K562 (cell line): ENCODE data around the gene ING4. TPM values are rescaled to one million over a fixed set of nuclear protein-coding genes. Genes with fewer than 3 reads are reported as not detected.
A peak's percentile ranks its signal among the peaks of the same experiment; 100 is the strongest.

ENCODE experiments used
- C11orf30 ChIP-seq: fragments of 450-650 bp; IDR thresholded peaks from 2 replicates; pipeline ENCODE4 v1.6.1; 2016; ENCODE audit warnings: low read depth, mild to moderate bottlenecking
- CBFA2T2 ChIP-seq: fragments of 450-650 bp; conservative IDR thresholded peaks from 2 replicates; pipeline ENCODE4 v1.6.1; 2017; ENCODE audit warnings: mild to moderate bottlenecking
- CBX5 ChIP-seq: IDR thresholded peaks from 2 replicates; pipeline ENCODE4 v1.6.1; 2014; ENCODE audit warnings: low read depth, borderline replicate concordance
- CHD4 ChIP-seq: fragments of 200-600 bp; sonication (generic); IDR thresholded peaks from 3 replicates; pipeline ENCODE4 v1.6.1; 2012; ENCODE audit warnings: low read depth, mild to moderate bottlenecking, mixed read lengths, low read length, inconsistent platforms; ENCODE audit not compliant: insufficient read depth, insufficient replicate concordance, poor library complexity, severe bottlenecking
- DIDO1 ChIP-seq: fragments of 450-650 bp; IDR thresholded peaks from 2 replicates; pipeline ENCODE4 v1.6.1; 2016; ENCODE audit warnings: low read depth, missing biosample characterization, missing genetic modification characterization
- EHMT2 ChIP-seq: fragments of 450-650 bp; IDR thresholded peaks from 2 replicates; pipeline ENCODE4 v1.6.1; 2018; ENCODE audit warnings: antibody characterized with exemption
- EZH2 ChIP-seq: IDR thresholded peaks from 2 replicates; pipeline ENCODE4 v1.6.1; 2012; ENCODE audit warnings: low read depth, mild to moderate bottlenecking, inconsistent platforms, low read length, borderline replicate concordance
- FOSL1 ChIP-seq: fragments of 200-800 bp; sonication (Bioruptor generic); conservative IDR thresholded peaks from 2 replicates; pipeline ENCODE4 v1.6.1; 2016; ENCODE audit warnings: missing genetic modification characterization, missing compliant biosample characterization
- FOXM1 ChIP-seq, 2 experiments: fragments of 450-650 bp in 1 of 2; sonication (generic) in 1 of 2; formaldehyde crosslinking in 1 of 2; IDR thresholded peaks; 2 replicates each; pipeline versions ENCODE4 v1.6.1 to v1.9.0; 2017 to 2022; ENCODE audit warnings: low read depth in 2 of 2, mild to moderate bottlenecking in 2 of 2, missing genetic modification reagents in 1 of 2, moderate library complexity in 1 of 2
- HNRNPUL1 ChIP-seq: fragments of 200-400 bp; formaldehyde crosslinking; IDR thresholded peaks from 2 replicates; pipeline ENCODE4 v1.6.1; 2017; ENCODE audit warnings: low read length
- KLF6 ChIP-seq: fragments of 250-450 bp; sonication (Bioruptor Pico); IDR thresholded peaks from 2 replicates; pipeline ENCODE4 v1.4.0; 2020; ENCODE audit warnings: mild to moderate bottlenecking, moderate library complexity, borderline replicate concordance
- MXI1 ChIP-seq: IDR thresholded peaks from 2 replicates; pipeline ENCODE4 v1.6.1; 2011; ENCODE audit warnings: low read depth, mild to moderate bottlenecking, improper control_type of control experiment, low read length
- NFIC ChIP-seq: fragments of 450-650 bp; IDR thresholded peaks from 2 replicates; pipeline ENCODE4 v1.6.1; 2017; ENCODE audit warnings: mild to moderate bottlenecking, inconsistent platforms
- NR3C1 ChIP-seq: sonication (generic); formaldehyde crosslinking; IDR thresholded peaks from 2 replicates; pipeline ENCODE4 v1.8.1; 2022; ENCODE audit warnings: missing genetic modification reagents
- NR4A1 ChIP-seq, 2 experiments: fragments of 250-450 bp in 1 of 2; fragments of 450-650 bp in 1 of 2; sonication (Bioruptor Pico) in 1 of 2; IDR thresholded peaks; 2 replicates each; pipeline versions ENCODE4 v1.4.0 to v1.6.1; 2016 to 2020; ENCODE audit warnings: mild to moderate bottlenecking in 2 of 2, missing compliant biosample characterization in 1 of 2, missing genetic modification characterization in 1 of 2, moderate library complexity in 1 of 2
- SIRT6 ChIP-seq: IDR thresholded peaks from one replicate; pipeline ENCODE4 v1.6.1; 2012; ENCODE audit warnings: low read depth, mild to moderate bottlenecking, control low read depth, inconsistent platforms, low read length, moderate library complexity
- SMAD1 ChIP-seq: fragments of 150-350 bp; IDR thresholded peaks from 2 replicates; pipeline ENCODE4 v1.6.1; 2014; ENCODE audit warnings: low read length, low read depth; ENCODE audit not compliant: partially characterized antibody
- SMAD2 ChIP-seq: fragments of 150-350 bp; IDR thresholded peaks from 2 replicates; pipeline ENCODE4 v1.6.1; 2014; ENCODE audit warnings: low read depth, mild to moderate bottlenecking, low read length
- SNRNP70 ChIP-seq: fragments of 200-400 bp; formaldehyde crosslinking; optimal IDR thresholded peaks from 2 replicates; pipeline ENCODE3; 2017; ENCODE audit warnings: low read depth, low read length
- SRSF7 ChIP-seq: fragments of 200-400 bp; formaldehyde crosslinking; optimal IDR thresholded peaks from 2 replicates; pipeline ENCODE3; 2017; ENCODE audit warnings: mild to moderate bottlenecking, low read depth, low read length
- THRA ChIP-seq: fragments of 450-650 bp; IDR thresholded peaks from 2 replicates; pipeline ENCODE4 v1.6.1; 2017; ENCODE audit warnings: mild to moderate bottlenecking, moderate library complexity
- ZC3H4 ChIP-seq: sonication (generic); formaldehyde crosslinking; IDR thresholded peaks from 2 replicates; pipeline ENCODE4 v1.9.0; 2021; ENCODE audit warnings: missing genetic modification reagents, borderline replicate concordance
- ZNF408 ChIP-seq: fragments of 250-450 bp; sonication (Bioruptor Pico); IDR thresholded peaks from 2 replicates; pipeline ENCODE4 v1.4.0; 2020; ENCODE audit warnings: low read depth, mild to moderate bottlenecking, moderate library complexity
- polyA plus RNA-seq, 8 experiments: library from polyadenylated mRNA; depleted of rRNA in 4 of 8; stranded (reverse) in 5 of 8; unstranded in 3 of 8; fragments of >200 nt; fragmentation: Nextera tagmentation in 2 of 8; fragmentation: Illumina TruSeq in 1 of 8; extraction: Ambion mirVana in 2 of 8; extraction: Trizol in 1 of 8; gene quantifications; 2 replicates each; pipeline versions ENCODE4 v1.2.1 to v1.2.3, GENCODE V29; 2011 to 2014; ENCODE audit warnings: inconsistent platforms in 1 of 8, missing spikeins in 1 of 8
- total RNA-seq, 7 experiments: library from RNA; depleted of rRNA in 6 of 7; stranded (reverse); fragments of >200 nt in 6 of 7; fragmentation: Illumina TruSeq in 2 of 7; extraction: Trizol in 2 of 7; gene quantifications; 2 replicates each; pipeline versions ENCODE4 v1.2.1 to v1.2.3, GENCODE V29; 2011 to 2021; ENCODE audit warnings: low replicate concordance in 1 of 7
- TF ChIP-seq, protein P1 (sequence below): sonication (generic); formaldehyde crosslinking; IDR thresholded peaks from 2 replicates; pipeline ENCODE4 v1.8.0; 2022; ENCODE audit warnings: missing genetic modification reagents, mild to moderate bottlenecking, moderate library complexity, borderline replicate concordance

The ING4 gene
- total and polyA plus RNA-seq, 9 of the 15 experiments (the other 6 are each of a cell fraction or from before 2014, with no cell fraction given), result 6.6 to 30.2 (median 15.7) TPM

DNA sequence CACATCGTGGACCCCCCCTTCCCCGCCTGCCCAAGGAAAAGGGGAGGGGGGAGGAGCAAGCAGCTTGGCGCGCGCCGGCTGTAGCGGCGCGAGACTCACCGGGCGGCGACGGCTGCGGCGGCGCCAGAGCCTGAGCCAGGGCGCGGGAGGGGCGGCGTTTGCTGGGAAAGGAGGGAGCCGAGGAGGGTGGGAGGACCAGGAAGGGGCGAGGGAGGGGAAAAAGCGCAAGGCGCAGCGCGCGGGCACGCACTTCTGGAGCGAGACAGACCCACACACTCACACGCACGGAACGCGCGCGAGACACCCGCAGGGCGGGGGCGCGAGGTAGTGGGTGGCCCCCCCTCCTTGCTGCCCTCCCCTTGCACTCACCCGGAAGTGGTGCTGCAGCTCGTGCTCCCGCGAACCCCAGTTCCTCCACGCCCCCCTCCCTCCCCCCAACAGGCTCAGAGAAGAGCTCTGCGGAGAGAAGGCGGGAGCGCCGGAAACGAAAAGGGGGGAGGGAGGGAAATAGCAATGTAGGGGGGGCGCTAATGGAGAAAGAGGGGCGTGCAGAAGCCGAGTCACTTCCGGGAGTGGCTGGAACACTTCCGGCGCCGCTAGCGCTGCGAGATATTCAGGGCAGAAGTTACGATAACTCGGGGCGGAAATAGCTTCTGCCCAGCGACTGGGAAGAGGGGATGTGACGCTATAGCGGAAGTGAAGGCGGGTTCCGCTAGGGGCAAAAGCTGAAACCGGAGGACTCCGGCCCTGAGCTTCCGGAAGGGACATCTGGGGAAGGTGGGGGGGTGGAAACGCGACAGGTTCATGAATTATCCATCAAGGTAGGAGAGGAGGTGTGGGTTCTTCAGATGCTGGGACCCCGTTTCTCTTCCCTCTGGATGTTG lies 26.3 kb upstream of the ING4 start, which contains the start of gene ZNF384 (continued):
- TF ChIP-seq THRA (no peak), NFIC (no peak), SNRNP70 (no peak), ZNF408 (CRISPR knock-in tag) (no peak), SRSF7 (no peak), SIRT6 (no peak), EZH2 (no peak), CBX5 (no peak), CBFA2T2 (no peak), NR3C1 (CRISPR knock-in tag) (no peak), EHMT2 (no peak), SMAD2 (no peak), HNRNPUL1 (no peak), CHD4 (no peak), SMAD1 (peak; percentile 8), FOXM1 (IDR thresholded peaks at IDR 0.05; ENCODE audit: low read depth) (peak; percentile 35; the same call in 1 of the 2 replicates), FOXM1 (CRISPR knock-in tag; IDR thresholded peaks at IDR 0.05; ENCODE audit: low read depth) (0 out of 2 replicates have a peak, but pooled peaks have one; percentile 75), FOSL1 (tag) (peak; percentile 73; the same call in 1 of the 2 replicates), ZC3H4 (no peak; the same call in 1 of the 2 replicates), C11orf30 (peak; percentile 87), NR4A1 (CRISPR knock-in tag; IDR thresholded peaks at IDR 0.05) (no peak), NR4A1 (tag; IDR thresholded peaks at IDR 0.05) (no peak), KLF6 (CRISPR knock-in tag) (no peak), MXI1 (0 out of 2 replicates have a peak, but pooled peaks have one; percentile 17), DIDO1 (tag) (no peak)
- TF ChIP-seq, protein P1, sequence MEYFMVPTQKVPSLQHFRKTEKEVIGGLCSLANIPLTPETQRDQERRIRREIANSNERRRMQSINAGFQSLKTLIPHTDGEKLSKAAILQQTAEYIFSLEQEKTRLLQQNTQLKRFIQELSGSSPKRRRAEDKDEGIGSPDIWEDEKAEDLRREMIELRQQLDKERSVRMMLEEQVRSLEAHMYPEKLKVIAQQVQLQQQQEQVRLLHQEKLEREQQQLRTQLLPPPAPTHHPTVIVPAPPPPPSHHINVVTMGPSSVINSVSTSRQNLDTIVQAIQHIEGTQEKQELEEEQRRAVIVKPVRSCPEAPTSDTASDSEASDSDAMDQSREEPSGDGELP, result peak; percentile 58; the same call in 1 of the 2 replicates
